HUES64 (cell line): ENCODE data around the gene CDC42.
A peak's percentile ranks its signal among the peaks of the same experiment; 100 is the strongest.
"Not testable (repeated sequence)": the region's sequence is repeated elsewhere in the genome, so short reads cannot be mapped to it uniquely, and the experiment has no call there.

Source experiments
- H3K27ac ChIP-seq: 2 replicates; pipeline ENCODE4 v1.7.0; 2013; ENCODE audit warnings: low read depth, low read length, inconsistent platforms
- H3K27me3 ChIP-seq: 2 replicates; pipeline ENCODE4 v1.6.1; 2013; ENCODE audit warnings: mild to moderate bottlenecking, low read length; ENCODE audit not compliant: insufficient read depth
- H3K36me3 ChIP-seq: 2 replicates; pipeline ENCODE4 v1.6.1; 2013; ENCODE audit warnings: mild to moderate bottlenecking, low read length; ENCODE audit not compliant: insufficient read depth
- H3K4me1 ChIP-seq: 2 replicates; pipeline ENCODE4 v1.6.1; 2013; ENCODE audit warnings: mild to moderate bottlenecking, low read length, moderate library complexity; ENCODE audit not compliant: insufficient read depth
- H3K4me3 ChIP-seq: 2 replicates; pipeline ENCODE4 v1.5.1; 2013; ENCODE audit warnings: mild to moderate bottlenecking, low read length, moderate library complexity
- H3K9ac ChIP-seq: 2 replicates; pipeline ENCODE4 v1.6.1; 2013; ENCODE audit warnings: mild to moderate bottlenecking, low read depth, low read length
- H3K9me3 ChIP-seq: 2 replicates; pipeline ENCODE4 v1.6.1; 2013; ENCODE audit warnings: low read depth, low read length; ENCODE audit not compliant: insufficient read depth
- WGBS: fragments of 150-250, 120-280 bp; methylation state at CpG from one replicate; pipeline ENCODE4 v1.1.7; 2013; ENCODE audit warnings: missing lambda C conversion rate; 5-methylcytosine and 5-hydroxymethylcytosine counted together

The CDC42 gene

DNA sequence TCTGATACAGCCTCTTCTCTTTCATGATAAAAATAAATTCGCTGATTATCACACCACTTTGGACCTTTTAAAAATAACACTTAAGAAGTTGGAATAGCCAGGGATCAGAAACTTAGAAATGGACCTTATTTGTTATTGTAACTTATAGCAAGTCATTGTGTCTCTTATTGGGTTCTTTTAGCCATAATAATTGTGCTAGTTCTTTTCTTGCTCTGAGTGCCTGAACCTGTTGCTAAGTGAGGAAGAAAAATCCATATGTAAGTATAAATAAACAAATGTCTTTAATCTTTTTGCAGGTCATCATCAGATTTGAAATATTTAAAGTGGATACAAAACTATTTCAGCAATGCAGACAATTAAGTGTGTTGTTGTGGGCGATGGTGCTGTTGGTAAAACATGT is 25.6 kb downstream of the CDC42 start:
- no peaks in the 10 kb centered on the region for H3K27me3 ChIP-seq
- peaks cover 16% of the 10 kb centered on the region; the same call in 1 of the 2 replicates for H3K4me1 ChIP-seq
- H3K9ac ChIP-seq = no peak overlapping the region
- H3K36me3 ChIP-seq = peaks cover 42% of the 10 kb centered on the region
- WGBS = 100% methylated on average over 1 of the region's 2 CpGs
- H3K27ac ChIP-seq = no peak overlapping the region
- no peak overlapping the region for H3K4me3 ChIP-seq
- H3K9me3 ChIP-seq = no peaks in the 10 kb centered on the region

DNA sequence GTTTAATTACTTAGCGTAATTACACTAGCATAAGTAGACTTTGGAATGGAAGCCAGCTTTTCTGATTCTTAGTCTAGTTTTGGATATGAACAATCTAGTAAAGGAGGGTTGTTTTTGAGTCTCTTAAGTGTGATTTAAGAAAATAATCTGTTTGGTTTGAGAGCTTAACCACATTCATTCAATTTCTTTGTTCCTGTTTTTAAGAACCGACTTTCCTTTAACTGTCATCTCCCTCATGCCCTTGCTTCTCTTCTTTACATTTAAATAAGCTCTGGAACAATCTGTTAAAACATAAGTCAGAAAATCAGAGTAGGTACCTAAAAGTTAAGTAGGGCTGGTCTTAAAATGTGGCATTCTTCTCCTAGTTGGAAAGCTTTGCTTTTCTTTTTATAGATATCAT is 27.7 kb downstream of the CDC42 start:
- no peaks in the 10 kb centered on the region for H3K9me3 ChIP-seq
- H3K4me1 ChIP-seq = peaks cover 6% of the 10 kb centered on the region; the same call in 1 of the 2 replicates
- 100% methylated on average over 2 of the region's 2 CpGs for WGBS
- no peaks in the 10 kb centered on the region for H3K27me3 ChIP-seq
- H3K4me3 ChIP-seq = no peak overlapping the region
- no peak overlapping the region for H3K27ac ChIP-seq
- no peak overlapping the region for H3K9ac ChIP-seq
- H3K36me3 ChIP-seq = peaks cover 51% of the 10 kb centered on the region

DNA sequence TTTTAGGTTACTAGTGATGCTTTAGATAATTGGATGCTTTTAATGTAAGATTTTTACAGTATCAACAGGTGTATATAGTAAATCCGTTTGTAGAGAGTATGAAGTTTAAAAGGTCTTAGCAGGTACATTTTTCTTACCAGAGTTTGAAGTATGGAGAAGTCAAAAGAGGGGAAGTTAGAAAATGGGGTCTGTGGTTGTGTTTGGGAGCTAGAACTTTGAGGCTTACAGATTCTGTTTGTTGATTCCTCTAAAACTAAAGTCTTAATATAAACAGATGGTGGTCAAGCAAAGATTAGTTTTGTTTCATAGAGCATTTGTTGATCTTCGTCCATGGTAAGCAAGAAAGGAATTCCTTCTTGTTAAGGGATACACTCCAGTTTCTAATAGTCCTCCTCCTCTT is 35.8 kb downstream of the CDC42 start:
- 81% methylated on average over 2 of the region's 2 CpGs for WGBS
- Histone ChIP-seq H3K9me3 (no peaks in the 10 kb centered on the region), H3K36me3 (peaks cover 55% of the 10 kb centered on the region), H3K27me3 (no peaks in the 10 kb centered on the region), H3K4me3 (no peak overlapping the region), H3K9ac (no peak overlapping the region), H3K4me1 (peaks cover 43% of the 10 kb centered on the region), H3K27ac (no peak overlapping the region; the same call in 1 of the 2 replicates)

DNA sequence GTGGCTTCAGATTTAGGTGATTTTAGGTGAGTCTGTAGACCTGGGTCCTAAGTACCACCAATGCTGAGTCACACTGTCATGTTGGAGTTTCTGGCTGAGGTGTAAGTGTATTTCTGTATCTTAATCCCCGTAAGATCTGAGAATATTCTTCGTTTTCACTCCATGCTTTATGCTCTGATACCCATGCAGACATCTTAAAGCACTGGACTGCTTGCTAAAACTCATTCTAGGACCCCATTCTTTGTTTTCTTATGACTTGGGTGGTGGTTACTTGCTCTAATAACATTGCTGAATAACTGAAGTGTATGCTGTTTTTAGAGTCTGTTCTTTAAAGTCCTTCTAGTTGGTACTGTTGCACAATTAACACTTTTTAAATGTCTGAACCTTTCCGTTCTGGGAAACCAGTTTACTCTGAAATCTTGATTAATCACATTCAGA is 36.6 kb downstream of the CDC42 start:
- Histone ChIP-seq H3K9me3 (no peaks in the 10 kb centered on the region), H3K27ac (peak overlapping the region; percentile 20; the same call in 1 of the 2 replicates), H3K36me3 (peaks cover 56% of the 10 kb centered on the region), H3K9ac (peak overlapping the region; percentile 38), H3K4me3 (no peak overlapping the region), H3K27me3 (no peaks in the 10 kb centered on the region), H3K4me1 (peaks cover 43% of the 10 kb centered on the region)
- WGBS = 88% methylated on average over 3 of the region's 3 CpGs

DNA sequence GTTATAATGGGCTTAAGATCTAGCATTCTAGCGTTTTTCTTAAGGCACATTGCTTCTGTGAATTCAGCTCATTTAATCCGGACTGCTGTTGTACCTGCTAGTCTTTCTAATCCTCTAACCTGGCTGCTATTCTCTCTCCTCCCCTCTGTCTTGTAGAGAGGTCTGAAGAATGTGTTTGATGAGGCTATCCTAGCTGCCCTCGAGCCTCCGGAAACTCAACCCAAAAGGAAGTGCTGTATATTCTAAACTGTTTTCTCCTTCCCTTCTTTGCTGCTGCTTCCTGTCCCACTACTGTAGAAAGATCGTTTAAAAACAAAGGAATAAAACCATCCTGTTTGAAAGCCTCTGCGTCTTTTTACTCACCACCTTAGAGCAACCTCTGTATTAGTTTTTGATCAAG is 37.3 kb downstream of the CDC42 start:
- 32% methylated on average over 6 of the region's 6 CpGs for WGBS
- peaks cover 60% of the 10 kb centered on the region for H3K36me3 ChIP-seq
- H3K4me1 ChIP-seq = peaks cover 43% of the 10 kb centered on the region
- H3K9ac ChIP-seq = peak overlapping the region; percentile 38; the same call in 1 of the 2 replicates
- no peak overlapping the region for H3K4me3 ChIP-seq
- H3K27me3 ChIP-seq = no peaks in the 10 kb centered on the region
- peak overlapping the region; percentile 20 for H3K27ac ChIP-seq
- no peaks in the 10 kb centered on the region for H3K9me3 ChIP-seq

DNA sequence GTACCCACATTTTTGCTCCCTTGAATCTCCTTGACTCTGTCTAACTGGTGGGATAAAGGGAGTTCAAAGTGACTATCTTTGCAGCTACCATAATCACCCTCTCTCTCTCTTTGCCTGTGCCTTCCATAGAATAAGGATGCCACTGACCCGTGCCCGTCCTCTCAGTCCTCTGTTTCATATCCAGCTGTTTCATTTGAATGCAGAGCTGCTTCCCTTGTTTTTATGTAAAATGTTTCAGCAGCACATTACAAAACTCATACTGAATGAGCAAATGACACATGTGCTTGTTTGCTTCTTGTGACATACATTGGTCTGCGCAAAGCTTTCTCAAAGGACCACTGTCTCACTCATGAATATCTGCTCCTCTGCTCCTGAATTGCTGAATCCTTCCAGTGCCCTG is 38.4 kb downstream of the CDC42 start:
- peaks cover 56% of the 10 kb centered on the region for H3K36me3 ChIP-seq
- H3K27me3 ChIP-seq = no peaks in the 10 kb centered on the region
- H3K9ac ChIP-seq = no peak overlapping the region
- peaks cover 43% of the 10 kb centered on the region for H3K4me1 ChIP-seq
- WGBS = 68% methylated on average over 3 of the region's 3 CpGs
- peak overlapping the region; percentile 38; the same call in 1 of the 2 replicates for H3K27ac ChIP-seq
- no peaks in the 10 kb centered on the region for H3K9me3 ChIP-seq
- no peak overlapping the region for H3K4me3 ChIP-seq

DNA sequence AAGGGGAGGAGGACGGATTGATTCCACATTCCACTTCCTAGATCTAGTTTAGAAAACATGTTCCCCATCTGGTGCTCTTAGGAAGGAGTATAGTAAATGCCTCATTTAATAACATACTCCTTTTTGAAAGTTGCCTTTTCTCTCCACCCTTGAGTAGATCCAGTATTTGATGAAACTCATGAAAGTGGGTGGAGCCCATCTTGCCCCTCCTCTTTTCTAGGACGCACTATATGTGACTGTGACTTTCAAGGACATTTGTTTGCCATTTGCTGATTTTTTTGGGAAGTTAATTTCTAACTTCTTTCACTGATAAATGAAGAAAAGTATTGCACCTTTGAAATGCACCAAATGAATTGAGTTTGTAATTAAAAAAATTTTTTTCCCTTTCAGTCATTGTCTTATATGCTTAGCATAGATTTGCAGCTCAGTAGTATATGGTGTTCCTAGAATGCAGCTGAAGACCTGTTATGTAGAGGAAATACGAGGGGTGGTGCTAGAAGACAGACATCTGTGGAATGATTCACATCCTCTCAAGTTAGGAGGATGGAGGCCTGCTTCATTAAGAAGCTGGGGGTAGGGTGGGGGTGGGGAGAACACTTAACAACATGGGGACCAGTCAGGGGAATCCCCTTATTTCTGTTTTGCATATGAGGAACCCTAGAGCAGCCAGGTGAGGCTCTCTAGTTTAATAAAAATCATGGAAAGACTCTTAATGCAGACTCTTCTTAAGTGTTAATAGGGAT is 39.7 kb downstream of the CDC42 start:
- peaks cover 54% of the 10 kb centered on the region for H3K36me3 ChIP-seq
- H3K9ac ChIP-seq, H3K9me3 ChIP-seq, H3K4me3 ChIP-seq, H3K27me3 ChIP-seq, H3K27ac ChIP-seq: not testable (repeated sequence)
- H3K4me1 ChIP-seq = peaks cover 43% of the 10 kb centered on the region
- WGBS = 43% methylated on average over 1 of the region's 3 CpGs

DNA sequence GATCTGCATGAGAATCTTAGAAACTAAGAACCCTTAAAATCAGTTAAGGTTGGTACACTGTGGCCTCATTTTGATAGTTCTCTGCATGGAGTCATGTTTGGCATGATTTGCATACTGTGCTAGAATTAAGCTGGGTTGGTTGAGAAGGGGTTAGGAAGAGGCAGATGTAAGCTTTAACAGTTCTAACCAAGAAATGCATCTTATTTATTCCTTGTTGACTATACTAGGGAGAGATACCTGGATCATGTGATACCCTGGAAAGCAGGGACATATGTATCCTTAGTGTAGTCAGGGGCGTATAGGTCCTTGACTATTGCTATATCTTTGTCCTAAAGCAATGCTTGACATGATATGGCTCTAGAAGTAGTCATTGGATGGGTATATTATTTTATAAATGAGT is 41.0 kb downstream of the CDC42 start:
- peaks cover 54% of the 10 kb centered on the region for H3K36me3 ChIP-seq
- H3K4me1 ChIP-seq = peaks cover 39% of the 10 kb centered on the region
- H3K27me3 ChIP-seq = no peaks in the 10 kb centered on the region
- WGBS = 86% methylated on average over 1 of the region's 1 CpG
- H3K9me3 ChIP-seq = no peaks in the 10 kb centered on the region
- no peak overlapping the region for H3K27ac ChIP-seq
- no peak overlapping the region for H3K9ac ChIP-seq
- no peak overlapping the region for H3K4me3 ChIP-seq

DNA sequence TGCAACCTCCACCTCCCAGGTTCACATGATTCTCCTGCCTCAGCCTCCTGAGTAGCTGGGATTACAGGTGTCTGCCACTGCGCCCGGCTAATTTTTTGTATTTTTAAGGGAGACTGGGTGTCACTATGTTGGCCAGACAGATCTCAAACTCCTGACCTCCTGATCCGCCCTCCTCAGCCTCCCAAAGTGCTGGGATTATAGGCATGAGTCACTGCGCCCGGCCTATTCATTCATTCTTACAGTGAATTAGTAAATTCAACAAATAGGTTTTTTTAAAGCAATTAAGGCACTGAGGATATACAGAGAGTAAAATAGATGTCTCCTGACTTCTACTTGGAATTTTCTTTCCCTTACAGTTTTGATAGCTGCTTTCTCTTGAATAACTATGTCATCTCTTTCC is 43.5 kb downstream of the CDC42 start:
- whole genome bisulfite sequencing = 89% methylated on average over 5 of the region's 5 CpGs
- Histone ChIP-seq H3K4me3 (no peak overlapping the region), H3K27me3 (no peaks in the 10 kb centered on the region), H3K4me1 (peaks cover 13% of the 10 kb centered on the region), H3K9ac (no peak overlapping the region), H3K9me3 (no peaks in the 10 kb centered on the region), H3K36me3 (peaks cover 61% of the 10 kb centered on the region), H3K27ac (no peak overlapping the region)

DNA sequence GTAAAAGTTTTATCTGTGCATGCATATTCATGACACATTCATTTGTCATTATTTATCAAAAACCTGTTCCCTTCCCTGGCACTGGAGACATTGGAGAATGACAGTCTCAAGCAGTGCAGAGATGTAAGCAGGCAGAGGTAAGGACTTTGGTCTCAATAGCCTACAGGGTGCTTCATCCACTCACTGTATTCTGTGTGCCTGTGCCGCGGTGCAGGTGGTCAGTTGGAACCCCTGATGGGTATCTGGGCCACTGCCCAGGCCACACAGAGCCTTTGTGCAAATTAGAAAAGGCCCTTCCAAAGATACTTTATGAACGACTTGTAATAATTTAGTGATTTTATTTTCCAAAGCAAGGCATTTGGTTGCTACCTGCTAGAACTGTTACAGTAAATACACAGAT is 44.0 kb downstream of the CDC42 start:
- 98% methylated on average over 3 of the region's 3 CpGs for WGBS
- Histone ChIP-seq H3K27me3 (no peaks in the 10 kb centered on the region), H3K4me1 (peaks cover 11% of the 10 kb centered on the region), H3K27ac (no peak overlapping the region), H3K4me3 (no peak overlapping the region), H3K9me3 (no peaks in the 10 kb centered on the region), H3K9ac (no peak overlapping the region), H3K36me3 (peaks cover 60% of the 10 kb centered on the region)

DNA sequence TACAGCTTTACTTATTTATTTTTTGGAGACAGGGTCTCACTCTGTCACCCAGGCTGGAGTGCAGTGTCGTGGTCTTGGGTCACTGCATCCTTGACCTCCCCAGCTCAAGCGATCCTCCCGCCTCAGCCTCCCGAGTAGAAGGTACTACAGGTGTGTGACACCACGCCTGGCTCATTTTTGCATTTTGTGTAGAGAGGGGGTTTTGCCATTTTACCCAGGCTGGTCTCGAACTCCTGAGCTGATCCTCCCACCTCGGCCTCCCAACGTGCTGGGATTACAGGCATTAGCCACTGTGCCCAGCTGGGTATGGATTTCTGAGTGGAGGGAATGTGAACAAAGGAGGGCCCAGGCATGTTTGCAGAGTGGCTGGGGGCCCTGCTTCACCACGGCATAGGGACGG is 46.2 kb downstream of the CDC42 start:
- no peaks in the 10 kb centered on the region for H3K9me3 ChIP-seq
- H3K27ac ChIP-seq = no peak overlapping the region
- no peak overlapping the region for H3K4me3 ChIP-seq
- 89% methylated on average over 10 of the region's 10 CpGs for WGBS
- H3K36me3 ChIP-seq = peaks cover 46% of the 10 kb centered on the region
- no peaks in the 10 kb centered on the region for H3K27me3 ChIP-seq
- no peak overlapping the region for H3K9ac ChIP-seq
- H3K4me1 ChIP-seq = no peaks in the 10 kb centered on the region
